Stomach (tissue), 4 donors: ENCODE measurements around the gene PECR.

ENCODE experiments used
- POLR2A ChIP-seq, 4 donors: fragments of 450-650 bp; IDR thresholded peaks; one replicate each; pipeline ENCODE4 v1.6.1; 2016; ENCODE audit warnings: antibody characterized with exemption in 4 of 4, control low read depth in 2 of 4, mild to moderate bottlenecking in 1 of 4, moderate library complexity in 1 of 4
- TF ChIP-seq, protein P1 (sequence below), 7 experiments: fragments of 450-650 bp in 4 of 7; fragments of 200-600 bp in 3 of 7; sonication (generic) in 3 of 7; IDR thresholded peaks; one replicate each; pipeline ENCODE4 v1.5.1; 2016 to 2019; ENCODE audit warnings: antibody characterized with exemption in 7 of 7, control low read depth in 2 of 7, mild to moderate bottlenecking in 1 of 7

DNA sequence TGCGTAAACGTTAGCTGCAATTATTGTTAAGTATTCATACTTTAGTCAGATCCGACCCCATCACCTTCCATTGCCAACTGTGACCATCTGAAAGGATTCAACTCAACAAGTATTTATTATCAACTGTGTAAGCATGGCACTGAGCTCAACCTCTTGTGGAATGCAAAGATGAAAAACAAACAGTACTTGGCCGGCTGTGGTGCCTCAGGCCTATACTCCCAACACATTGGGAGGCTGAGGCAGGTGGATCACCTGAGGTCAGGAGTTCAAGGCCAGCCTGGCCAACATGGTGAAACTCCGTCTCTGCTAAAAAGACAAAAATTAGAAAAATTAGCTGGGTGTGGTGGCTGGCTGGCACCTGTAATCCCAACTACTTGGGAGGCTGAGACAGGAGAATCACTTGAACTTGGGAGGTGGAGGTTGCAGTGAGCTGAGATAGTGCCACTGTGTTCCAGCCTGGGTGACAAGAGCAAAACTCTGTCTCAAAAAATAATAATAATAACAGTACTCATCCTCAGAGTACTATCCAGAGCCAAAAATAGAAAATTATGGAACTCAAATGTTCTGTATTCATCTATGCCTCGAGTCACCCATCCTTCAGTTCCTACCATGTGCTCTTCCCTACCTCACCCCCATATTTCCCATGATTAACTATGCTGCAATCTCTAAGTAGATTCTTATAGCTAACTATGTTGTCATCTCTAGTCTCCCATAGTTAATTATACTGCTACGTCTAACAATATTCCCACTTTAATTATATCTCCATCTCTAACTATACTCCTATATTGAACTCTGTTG lies 59.6 kb downstream of the PECR start:
- no peak for TF ChIP-seq POLR2A (IDR thresholded peaks at IDR 0.05)
- TF ChIP-seq, protein P1, sequence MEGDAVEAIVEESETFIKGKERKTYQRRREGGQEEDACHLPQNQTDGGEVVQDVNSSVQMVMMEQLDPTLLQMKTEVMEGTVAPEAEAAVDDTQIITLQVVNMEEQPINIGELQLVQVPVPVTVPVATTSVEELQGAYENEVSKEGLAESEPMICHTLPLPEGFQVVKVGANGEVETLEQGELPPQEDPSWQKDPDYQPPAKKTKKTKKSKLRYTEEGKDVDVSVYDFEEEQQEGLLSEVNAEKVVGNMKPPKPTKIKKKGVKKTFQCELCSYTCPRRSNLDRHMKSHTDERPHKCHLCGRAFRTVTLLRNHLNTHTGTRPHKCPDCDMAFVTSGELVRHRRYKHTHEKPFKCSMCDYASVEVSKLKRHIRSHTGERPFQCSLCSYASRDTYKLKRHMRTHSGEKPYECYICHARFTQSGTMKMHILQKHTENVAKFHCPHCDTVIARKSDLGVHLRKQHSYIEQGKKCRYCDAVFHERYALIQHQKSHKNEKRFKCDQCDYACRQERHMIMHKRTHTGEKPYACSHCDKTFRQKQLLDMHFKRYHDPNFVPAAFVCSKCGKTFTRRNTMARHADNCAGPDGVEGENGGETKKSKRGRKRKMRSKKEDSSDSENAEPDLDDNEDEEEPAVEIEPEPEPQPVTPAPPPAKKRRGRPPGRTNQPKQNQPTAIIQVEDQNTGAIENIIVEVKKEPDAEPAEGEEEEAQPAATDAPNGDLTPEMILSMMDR (IDR thresholded peaks at IDR 0.05) = no peak
